GM21367 (cell line): Measurements from ENCODE around the gene LRRC8D.

ENCODE experiments used
- ATAC-seq: cut with Tn5 transposase; IDR thresholded peaks from one replicate; pipeline ENCODE4 v1.9.1; 2021; ENCODE audit not compliant: unreplicated experiment

LRRC8D gene

DNA sequence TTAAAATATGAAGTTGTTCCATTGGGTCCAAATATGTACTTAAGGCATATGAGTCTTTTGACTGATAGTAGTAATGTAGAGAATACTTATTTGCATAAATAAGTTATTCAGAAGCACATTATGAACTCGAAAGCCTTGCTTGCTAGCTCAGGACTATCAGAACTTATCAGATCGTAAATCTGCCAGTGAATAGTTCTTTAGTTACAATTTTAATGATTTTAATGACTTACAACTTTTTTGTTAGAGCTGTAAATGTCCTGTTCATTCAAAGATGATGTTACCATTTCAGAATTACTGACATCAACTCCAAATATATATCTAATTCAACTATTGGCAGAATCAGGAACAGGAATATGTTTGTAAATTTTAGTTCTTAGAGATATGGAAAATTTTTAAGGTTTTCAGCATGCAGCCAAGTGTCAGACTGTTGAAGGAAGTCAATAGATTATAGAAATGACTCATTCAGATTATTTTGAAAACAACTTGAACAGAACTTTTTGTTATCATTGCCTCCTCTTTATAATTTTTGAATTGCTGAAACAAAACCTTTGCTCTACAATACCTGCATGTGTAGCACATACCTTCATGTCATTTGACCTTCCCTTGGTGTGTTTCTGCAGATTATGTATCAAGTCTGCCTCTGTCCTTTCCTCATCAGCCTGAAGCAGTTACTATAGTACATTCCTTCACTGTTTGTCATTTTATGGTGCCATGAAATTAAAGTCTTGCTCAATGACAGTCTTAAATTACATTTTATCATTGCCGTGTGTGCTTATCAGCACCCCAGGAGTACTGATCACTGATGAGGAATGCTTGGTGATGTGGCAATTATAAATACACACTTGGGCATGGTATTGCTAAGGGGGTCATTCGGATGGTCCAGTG, 44.9 kb downstream of the LRRC8D start:
- no peak for ATAC-seq

DNA sequence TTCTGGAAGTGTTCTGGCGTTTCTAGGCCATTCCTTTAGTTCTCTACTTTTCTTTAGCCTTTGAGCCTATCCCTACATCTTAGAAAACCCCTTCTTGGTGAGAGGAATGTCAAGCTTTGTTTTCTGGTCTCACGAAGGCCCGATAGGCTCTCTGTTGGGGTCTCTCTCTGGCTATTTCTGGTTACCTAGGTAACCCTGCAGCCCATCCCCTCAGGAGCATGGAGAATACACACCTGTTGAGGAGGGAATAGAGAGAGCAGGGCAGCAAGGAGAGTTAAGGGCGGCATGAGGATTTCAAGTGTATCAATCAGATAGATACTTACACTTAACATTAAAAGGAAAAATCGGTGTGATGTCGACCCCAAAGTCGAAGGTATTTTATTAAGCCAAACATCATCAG, 45.7 kb downstream of the LRRC8D start:
- ATAC-seq = no peak

DNA sequence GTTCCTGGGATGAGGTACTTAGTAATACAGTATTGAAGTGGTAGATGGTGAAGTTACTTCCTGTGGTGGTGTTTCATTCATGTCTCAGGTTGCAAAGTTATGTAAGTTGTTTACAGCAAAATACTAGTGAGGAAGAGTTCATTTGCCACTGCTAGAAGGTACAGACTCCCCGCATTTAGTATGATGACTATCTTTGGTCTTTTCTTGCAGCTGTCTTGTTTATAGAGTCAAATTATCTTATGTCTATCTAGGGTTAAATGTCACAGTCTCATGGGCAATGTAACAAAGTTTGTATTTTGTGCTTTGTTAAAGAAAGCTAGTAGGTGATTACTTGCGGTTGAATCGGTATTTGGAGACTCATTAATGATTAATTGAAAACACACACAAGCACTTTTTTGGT, 50.2 kb downstream of the LRRC8D start:
- no peak for ATAC-seq

DNA sequence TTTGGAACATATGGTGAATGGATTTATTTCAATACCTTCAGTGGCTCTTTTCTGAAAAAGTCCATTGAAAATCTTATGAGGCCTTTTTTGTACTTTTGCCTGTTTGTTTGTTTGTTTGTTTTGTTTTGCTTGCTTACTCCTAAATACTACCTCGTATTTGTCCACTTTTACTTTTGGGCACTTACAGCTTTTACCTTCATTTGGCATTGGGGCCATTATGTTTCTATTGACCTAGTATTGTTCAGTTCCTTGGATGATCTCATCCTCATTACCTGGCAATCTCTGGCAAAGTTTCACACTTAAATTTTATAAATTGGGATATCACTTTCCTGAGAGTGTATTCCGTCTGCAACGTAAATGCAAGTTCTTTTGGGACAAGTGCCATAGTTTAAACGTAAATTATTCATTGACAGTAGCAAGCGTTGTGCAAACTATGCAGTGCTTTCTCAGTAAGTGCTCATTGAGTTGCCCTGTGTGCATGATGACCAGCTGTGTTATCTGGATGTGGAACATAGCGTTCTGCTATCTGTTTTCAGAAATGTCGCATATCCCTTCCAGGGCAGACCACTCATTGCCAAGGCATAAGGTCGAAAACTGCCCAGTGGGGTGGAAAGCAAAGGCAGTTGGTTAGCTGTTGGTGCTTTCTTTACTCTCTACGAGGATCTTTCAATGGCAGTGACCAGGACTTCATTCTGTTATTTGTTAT, 51.1 kb downstream of the LRRC8D start:
- no peak for ATAC-seq

DNA sequence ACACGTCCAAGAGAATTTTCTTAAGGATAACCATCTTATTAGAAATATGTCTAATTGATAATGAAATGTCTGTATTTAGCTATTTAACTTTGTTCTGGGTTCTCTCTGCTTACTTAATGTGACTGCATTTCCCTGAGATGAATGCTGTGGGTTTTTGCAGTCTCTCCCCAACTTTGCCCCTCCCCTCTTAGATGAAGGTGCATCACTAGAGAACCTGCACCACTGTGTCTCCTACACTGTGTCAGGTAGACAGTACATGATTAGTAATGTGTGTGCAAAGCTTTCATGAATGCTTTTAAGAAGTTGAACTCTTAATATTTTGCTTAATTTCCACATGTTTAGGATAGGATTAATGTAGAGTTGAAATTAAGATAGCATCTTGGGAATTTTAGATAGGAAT, 51.7 kb downstream of the LRRC8D start:
- no peak for ATAC-seq

DNA sequence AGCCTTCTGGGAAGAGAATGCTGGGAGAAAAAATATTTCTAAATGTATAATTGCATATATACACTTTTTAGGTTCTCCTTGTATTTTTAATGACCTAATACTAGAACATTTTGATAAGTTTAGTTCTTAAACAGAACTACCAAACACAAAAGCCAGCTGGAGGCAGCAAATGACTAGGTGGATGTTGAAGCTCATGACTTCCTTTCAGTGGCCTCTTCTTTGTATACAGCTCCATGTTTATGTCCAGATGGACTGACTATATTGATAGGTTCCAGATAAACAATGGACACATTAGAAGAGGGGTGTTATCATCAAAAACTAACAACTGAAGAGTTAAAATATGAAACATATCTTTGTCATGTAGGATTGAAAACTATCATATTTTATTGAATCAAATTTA, 52.5 kb downstream of the LRRC8D start:
- no peak for ATAC-seq

DNA sequence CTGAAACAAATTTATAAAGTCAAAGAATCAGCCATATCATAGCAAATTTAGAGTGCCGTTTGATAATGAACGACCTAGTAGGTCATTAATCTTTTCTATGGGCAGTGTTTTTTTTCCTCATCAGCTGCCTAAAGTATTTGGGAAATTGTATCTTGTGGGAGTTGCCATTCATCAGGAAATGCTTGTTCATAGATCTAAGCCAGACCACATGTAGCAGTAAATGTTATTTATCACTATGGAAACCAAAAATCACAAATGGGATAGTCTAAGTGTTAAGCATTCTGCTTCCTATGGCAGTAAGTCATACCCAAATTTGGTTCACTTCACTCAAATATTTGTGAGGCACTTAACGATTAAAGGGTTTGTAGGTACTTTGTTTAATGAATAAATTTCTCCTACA, 52.9 kb downstream of the LRRC8D start:
- no peak for ATAC-seq

DNA sequence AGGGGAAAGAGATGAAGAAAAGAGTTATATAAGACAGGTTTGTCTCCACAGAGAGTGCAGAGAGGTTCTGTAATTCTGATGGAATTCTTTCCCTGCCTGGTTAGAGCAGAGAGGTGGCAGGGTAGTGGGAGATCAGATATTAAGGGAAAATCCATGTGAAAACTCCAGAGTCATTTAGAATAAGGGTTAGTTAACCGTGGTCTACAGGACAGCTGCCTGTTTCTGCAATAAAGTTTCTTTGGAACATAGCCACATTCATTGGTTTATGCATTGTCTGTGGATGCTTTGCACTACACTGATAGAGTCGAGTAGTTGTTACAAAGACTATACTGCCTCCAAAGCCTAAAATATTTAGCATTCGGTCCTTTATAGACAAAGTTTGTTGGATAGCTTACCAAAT, 55.6 kb downstream of the LRRC8D start:
- no peak for ATAC-seq

DNA sequence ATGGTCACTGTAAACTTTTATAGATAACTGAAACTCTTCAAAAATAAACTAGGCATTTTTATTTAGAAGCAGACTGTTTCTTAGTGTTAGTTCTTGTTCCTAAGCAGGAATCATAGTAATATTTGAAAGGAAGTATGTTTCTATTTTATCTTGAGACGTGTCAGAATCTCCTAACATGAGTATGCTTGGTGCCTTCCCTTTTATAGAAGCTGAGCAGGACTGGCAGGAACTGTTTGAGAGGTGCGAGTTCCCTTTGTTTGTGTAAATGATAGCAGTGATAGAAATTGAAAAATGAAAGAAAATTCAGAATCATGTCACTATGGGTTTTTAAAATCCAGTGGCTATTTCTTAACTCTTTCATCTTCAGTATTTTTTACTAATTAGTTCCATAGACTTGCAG, 56.9 kb downstream of the LRRC8D start:
- no peak for ATAC-seq

DNA sequence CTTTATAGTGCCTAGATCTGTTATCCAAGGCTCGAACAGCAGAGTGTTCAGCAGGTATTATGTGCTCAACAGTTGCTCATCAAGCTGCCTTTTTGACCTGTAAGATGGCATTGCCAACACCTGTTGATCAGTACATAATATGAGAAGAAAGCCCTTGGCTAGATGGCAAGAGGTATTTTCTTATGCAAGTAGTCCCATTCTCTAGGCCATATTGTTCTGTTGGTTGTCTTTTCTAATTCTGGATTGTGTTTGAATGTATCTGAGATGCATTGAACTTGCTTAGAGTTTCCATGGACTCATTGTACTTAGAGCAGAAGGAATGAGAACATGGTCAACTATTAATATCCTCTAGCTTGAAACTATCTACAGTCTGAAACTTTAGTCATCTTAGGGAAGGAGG, 57.4 kb downstream of the LRRC8D start:
- ATAC-seq = no peak

DNA sequence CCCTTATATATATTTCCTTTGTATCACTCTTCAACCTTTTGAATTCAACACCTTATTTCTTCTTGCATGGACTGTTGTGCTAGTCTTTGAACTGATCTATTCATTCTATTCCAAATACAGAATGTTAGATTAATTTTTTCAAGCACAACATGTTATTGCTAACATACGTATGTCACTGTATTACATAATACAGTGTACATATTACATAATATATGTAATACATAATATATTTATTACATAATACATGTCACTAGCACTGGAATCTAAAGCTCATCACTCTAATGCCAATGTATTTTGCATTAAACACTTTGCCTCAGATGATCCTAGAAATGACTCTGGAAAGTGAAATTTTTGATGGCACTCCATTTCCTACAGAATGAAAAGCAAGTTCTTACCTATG, 59.8 kb downstream of the LRRC8D start:
- no peak for ATAC-seq

DNA sequence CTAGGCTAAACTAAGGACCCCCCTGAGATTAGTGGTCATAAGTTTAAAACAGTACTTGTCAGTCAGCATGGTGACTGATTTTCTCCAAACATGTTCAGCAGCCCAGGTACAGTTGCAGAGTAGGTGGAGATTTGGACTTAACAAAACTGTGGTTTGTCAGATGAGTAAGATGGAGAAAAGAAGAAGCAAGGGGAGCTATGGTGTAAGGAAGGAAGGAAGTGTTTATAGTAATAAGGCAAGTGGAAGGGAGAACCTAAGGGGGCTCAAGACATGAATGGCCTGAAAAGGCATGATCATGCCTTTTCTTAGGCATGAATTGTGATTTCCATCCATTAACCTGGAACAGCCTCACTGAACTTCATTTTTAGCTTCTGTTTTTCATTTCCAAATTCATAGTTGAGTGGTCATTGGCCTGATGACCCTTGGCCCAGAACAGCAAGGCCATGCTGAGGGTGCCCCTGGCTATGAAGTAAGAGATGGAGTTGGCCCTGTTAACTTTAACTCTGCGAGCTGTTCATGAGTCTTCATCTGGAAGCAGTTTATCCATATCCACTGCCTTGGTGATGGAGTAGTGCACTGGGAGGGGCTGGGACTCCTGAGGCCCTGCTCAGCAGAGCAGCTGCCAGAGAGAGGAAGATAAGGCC, 60.7 kb downstream of the LRRC8D start:
- ATAC-seq = no peak

DNA sequence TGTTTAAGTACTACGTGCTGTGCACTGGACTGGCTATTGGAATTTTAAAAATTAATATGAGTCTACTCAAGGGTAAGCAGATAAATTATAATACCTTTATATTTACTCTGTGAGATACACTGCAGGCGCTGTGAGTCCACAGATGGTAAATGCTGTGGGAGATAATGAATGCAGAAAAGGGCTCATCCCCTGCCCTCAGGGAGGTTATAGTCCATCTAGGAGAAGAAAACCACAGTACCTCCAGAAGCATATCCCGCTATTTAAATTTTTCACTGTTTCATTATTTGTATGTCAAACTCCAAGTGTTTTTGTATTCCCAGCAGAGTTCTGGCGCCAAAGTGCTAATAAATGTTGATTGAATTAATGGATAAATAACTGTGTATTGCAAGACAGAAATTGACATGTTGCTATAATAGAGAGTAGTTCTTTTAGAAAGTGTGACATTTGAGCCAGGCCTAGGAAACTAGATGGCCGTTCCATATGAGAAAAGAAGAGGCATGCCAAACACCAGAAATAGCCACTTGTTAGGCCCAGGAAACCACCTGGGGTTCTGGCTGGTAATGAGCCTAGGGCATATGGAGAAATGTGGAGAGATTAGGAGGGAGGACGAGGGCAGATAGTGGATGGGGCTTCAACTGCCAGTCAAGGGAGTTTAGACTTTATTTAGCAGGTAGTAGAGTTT, 61.7 kb downstream of the LRRC8D start:
- no peak for ATAC-seq

DNA sequence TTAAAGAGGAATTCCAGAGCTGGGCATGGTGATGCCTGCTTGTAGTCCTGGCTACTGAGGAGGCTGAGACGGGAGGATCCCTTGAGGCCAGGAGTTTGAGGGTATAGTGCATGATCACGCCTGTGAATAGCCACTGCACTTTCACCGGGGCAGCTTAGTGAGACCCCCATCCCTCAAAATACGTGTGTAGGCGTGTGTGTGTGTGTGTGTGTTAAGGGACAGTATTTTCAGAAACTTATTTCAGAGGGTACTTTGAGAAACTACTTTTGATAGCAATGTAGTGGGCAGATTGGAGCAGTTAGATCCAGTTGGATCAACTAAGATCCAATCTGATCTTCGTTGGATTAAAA, 62.2 kb downstream of the LRRC8D start:
- no peak for ATAC-seq

DNA sequence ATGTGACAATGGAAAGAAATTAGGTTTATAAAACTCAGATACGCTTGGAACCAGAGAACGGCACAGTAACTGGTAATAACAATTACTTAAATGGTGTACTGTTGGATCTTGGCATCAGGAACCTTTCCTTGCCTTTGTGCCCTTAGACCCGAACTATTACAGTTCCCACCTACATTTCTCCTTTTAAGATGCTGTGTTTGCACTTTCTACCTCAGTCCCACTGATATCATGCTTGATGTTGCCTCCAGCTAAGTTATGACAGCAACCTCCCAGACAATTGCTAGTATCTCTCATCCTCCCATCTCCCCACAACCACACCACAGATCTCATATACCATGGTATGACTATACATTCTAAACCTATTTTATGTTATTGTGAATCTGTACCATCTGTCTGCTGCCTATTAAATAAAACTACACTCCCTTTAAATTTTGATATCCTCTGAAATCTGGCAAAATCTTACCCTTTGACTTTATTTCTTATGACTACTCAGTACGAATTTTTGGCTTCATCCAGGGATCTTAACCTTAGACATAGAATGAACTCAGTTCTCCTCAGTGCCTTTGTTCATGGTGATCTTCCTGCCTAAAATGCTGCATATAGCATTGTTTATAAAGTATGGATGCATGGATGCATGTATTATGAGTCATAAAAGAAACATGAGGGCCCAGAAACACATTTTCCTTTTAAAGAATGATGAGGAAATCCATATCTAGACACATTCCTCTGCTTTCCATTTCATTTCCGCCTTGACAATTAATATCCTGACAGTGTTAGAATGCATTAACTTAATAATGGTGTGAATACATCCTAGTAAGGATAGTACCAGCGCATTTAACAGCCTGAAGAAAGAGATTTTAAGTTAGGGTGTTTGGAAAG, 64.1 kb downstream of the LRRC8D start:
- no peak for ATAC-seq

DNA sequence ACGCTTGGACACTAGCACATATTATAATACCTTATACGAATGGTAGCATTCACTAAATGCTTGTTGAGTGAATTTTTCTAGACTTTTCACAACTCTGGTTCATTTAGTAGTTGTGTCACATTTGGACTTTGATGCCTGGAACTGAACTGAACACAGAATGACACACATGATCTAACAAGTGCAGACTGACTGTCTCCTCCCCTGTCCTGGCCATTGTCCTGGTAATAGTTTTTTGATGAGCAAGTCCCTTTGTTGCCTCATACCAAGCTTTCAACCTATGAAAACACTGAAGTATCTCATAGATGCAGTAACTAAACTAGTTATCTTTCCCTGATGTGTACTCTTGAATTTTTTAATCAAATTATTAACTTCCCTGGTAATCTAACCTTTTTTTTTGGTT, 66.4 kb downstream of the LRRC8D start:
- ATAC-seq = no peak

DNA sequence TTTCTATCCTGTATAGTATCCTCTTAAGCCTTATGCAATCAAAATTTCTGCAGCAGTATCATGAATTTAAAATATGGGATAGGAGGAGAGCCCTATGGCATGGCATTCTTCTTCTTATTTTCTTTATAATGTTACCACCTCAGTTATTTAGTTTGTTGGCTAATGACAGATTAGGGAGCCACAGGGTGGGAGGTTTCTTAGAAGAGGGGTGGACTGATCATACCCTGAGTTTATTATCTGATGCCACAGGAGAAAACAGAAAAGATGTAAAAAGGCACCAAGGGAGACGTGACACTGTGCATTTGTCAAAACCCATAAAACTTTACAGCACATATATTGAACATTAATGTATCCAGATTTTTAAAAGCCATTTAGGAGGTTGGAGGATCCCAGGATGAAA, 66.9 kb downstream of the LRRC8D start:
- ATAC-seq = no peak

DNA sequence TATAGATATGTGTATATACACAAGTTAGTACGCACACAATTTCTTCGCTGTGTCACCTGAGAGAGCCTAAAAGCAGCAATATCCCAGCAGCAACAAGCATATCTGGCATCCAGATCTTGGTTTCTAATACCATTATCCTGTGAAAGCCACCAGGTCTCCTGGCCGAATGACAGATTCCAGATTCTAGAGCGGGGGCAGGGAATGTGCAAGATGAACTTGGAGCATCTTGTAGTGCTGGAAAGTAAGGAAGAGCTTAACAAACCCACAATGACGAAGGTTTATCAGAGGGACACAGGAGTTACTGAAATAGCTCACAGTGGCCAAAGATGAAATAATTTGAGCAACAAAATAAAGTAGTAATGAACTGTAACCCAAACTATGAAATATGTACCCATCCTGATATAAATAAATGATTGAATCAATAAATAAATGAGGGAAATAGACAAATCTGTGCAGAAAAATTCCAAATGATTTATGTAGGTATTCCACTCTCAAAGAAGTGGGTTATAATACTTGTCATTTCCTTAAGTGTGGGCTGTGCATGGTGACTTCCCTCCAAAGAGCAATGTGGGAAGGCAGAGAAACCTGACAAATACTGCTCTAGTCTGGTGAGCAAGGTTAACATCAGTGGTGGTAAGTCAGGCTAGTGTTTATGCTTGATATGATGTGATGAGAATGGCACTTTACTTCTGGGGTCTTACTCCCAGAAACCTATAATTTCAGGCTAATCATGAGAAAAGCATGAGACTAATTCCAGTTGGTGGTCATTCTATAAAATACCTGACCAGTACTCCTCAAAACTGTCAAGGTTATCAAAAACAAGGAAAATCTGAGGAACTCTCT, 67.9 kb downstream of the LRRC8D start:
- no peak for ATAC-seq

DNA sequence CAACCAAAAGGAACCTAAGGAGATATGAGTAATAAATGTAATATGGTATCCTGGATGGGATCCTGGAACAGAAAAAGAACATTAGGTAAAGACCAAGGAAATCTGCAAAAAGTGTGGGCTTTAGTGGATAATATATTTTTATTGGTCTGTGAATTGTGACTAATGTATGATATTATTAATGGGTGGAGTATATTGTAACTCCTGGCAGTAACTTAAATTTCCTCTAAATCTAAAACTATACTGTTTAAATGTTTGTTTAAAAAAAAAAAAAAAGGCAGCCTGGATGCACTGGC, 68.4 kb downstream of the LRRC8D start:
- ATAC-seq = no peak
